COLO668 (cell line): ENCODE results near the gene FAM181A.

ENCODE experiments used
- DNase-seq: peaks from one replicate; lab custom pipeline; 2025; ENCODE audit not compliant: unreplicated experiment; lab: John Stamatoyannopoulos, UW

The FAM181A gene

GRCh38 chr14:93977171-93977570, 50.0 kb downstream of the FAM181A start:
- no peak for DNase-seq

- no peak for DNase-seq
These were observed 50.8 kb downstream of the FAM181A start for GRCh38 chr14:93977790-93978581.

- DNase-seq, result no peak
These were observed 51.6 kb downstream of the FAM181A start for GRCh38 chr14:93978735-93979134.
